Keratinocyte (primary cell): Measurements from ENCODE around the gene SORD. TPM values are rescaled to one million over a fixed set of nuclear protein-coding genes. Genes with fewer than 3 reads are reported as not detected.
"Not testable (repeated sequence)": the region's sequence is repeated elsewhere in the genome, so short reads cannot be mapped to it uniquely, and the experiment has no call there.

Experiments used
- DNase-seq: peaks from one replicate; pipeline ENCODE4 v3.0.0-alpha.2; 2011; ENCODE audit warnings: low read depth, missing footprints, low spot score
- FAIRE-seq: peaks from 2 replicates; lab custom pipeline; 2011; peaks lifted over from hg19 to GRCh38; lab: Jason Lieb, UNC
- H2AFZ ChIP-seq: 2 replicates; pipeline ENCODE4 v1.6.0; 2012; ENCODE audit warnings: low read length, control low read depth, inconsistent platforms; ENCODE audit not compliant: control insufficient read depth
- H3K27ac ChIP-seq: 2 replicates; pipeline ENCODE4 v1.5.1; 2011; ENCODE audit warnings: low read length; ENCODE audit not compliant: control insufficient read depth, insufficient read depth
- H3K27me3 ChIP-seq: 3 replicates; pipeline ENCODE4 v1.6.0; 2011; ENCODE audit warnings: low read length; ENCODE audit not compliant: control insufficient read depth, insufficient read depth; ENCODE audit errors: extremely low read depth
- H3K36me3 ChIP-seq, 2 experiments: 2 replicates in 1 of 2; 3 replicates in 1 of 2; pipeline ENCODE4 v1.5.1; 2011; ENCODE audit warnings: low read length in 2 of 2, mild to moderate bottlenecking in 1 of 2; ENCODE audit not compliant: control insufficient read depth in 2 of 2, insufficient read depth in 2 of 2; ENCODE audit errors: extremely low read depth in 1 of 2
- H3K4me1 ChIP-seq: 3 replicates; pipeline ENCODE4 v1.5.1; 2011; ENCODE audit warnings: low read length; ENCODE audit not compliant: control insufficient read depth, insufficient read depth; ENCODE audit errors: extremely low read depth
- H3K4me2 ChIP-seq: 3 replicates; pipeline ENCODE4 v1.6.0; 2011; ENCODE audit warnings: low read depth, low read length; ENCODE audit not compliant: control insufficient read depth, insufficient read depth; ENCODE audit errors: extremely low read depth
- H3K4me3 ChIP-seq, 3 experiments: fragments of 200-600 bp in 1 of 3; sonication (generic) in 1 of 3; 2 replicates in 2 of 3; 3 replicates in 1 of 3; pipeline ENCODE4 v1.5.1; 2011 to 2016; ENCODE audit warnings: low read length in 3 of 3, mild to moderate bottlenecking in 3 of 3, control low read depth in 2 of 3, inconsistent platforms in 1 of 3, low read depth in 1 of 3, mixed read lengths in 1 of 3, mixed run types in 1 of 3, moderate library complexity in 1 of 3; ENCODE audit not compliant: control insufficient read depth in 2 of 3, insufficient read depth in 2 of 3; ENCODE audit errors: extremely low read depth in 1 of 3
- H3K79me2 ChIP-seq: 2 replicates; pipeline ENCODE4 v1.6.0; 2012; ENCODE audit warnings: low read length; ENCODE audit not compliant: control insufficient read depth, insufficient read depth
- H3K9ac ChIP-seq: 3 replicates; pipeline ENCODE4 v1.6.0; 2011; ENCODE audit warnings: low read length; ENCODE audit not compliant: control insufficient read depth, insufficient read depth; ENCODE audit errors: extremely low read depth
- H3K9me1 ChIP-seq: 3 replicates; pipeline ENCODE4 v1.6.0; 2011; ENCODE audit warnings: low read length; ENCODE audit not compliant: control insufficient read depth, insufficient read depth; ENCODE audit errors: extremely low read depth
- H3K9me3 ChIP-seq: 2 replicates; pipeline ENCODE4 v1.5.1; 2012; ENCODE audit warnings: low read depth, low read length; ENCODE audit not compliant: control insufficient read depth
- H4K20me1 ChIP-seq: 3 replicates; pipeline ENCODE4 v1.6.0; 2011; ENCODE audit warnings: low read length; ENCODE audit not compliant: control insufficient read depth, insufficient read depth; ENCODE audit errors: extremely low read depth
- EZH2 ChIP-seq: IDR thresholded peaks from one replicate; pipeline ENCODE4 v1.6.1; 2012; ENCODE audit warnings: inconsistent platforms, mild to moderate bottlenecking, low read length, moderate library complexity
- dilution Hi-C: fragments of 300-500 bp; cut with MboI; formaldehyde crosslinking; loops from one replicate; pipeline ENCODE4 v1.7.0; 2020; ENCODE audit warnings: low sequenced_read_pairs; ENCODE audit not compliant: extremely low pct_ligation_motif_present
- polyA plus RNA-seq, 5 experiments: library from polyadenylated mRNA; depleted of rRNA in 3 of 5; stranded (reverse) in 3 of 5; stranded (forward) in 1 of 5; unstranded in 1 of 5; fragments of >200 nt; gene quantifications; 1 replicate in 1 of 5; 2 replicates in 3 of 5; 3 replicates in 1 of 5; pipeline versions ENCODE4 v1.2.1 to v1.2.3, GENCODE V29; 2011 to 2012; ENCODE audit warnings: missing spikeins in 2 of 5, low read depth in 1 of 5, low replicate concordance in 1 of 5
- TF ChIP-seq, protein P1 (sequence below), 3 experiments: IDR thresholded peaks in 1 of 3; conservative IDR thresholded peaks in 1 of 3; optimal IDR thresholded peaks in 1 of 3; 2 replicates in 2 of 3; 3 replicates in 1 of 3; pipeline versions ENCODE3 to v1.5.1; 2011; ENCODE audit warnings: low read length in 3 of 3, mild to moderate bottlenecking in 3 of 3, moderate library complexity in 2 of 3, control low read depth in 1 of 3, inconsistent platforms in 1 of 3; ENCODE audit not compliant: insufficient read depth in 2 of 3; ENCODE audit errors: extremely low read depth in 1 of 3

The SORD gene
- polyA plus RNA-seq, 1 donor (not counting 4 experiments of a cell fraction or from before 2014, with no cell fraction given) = 46.7 TPM

DNA sequence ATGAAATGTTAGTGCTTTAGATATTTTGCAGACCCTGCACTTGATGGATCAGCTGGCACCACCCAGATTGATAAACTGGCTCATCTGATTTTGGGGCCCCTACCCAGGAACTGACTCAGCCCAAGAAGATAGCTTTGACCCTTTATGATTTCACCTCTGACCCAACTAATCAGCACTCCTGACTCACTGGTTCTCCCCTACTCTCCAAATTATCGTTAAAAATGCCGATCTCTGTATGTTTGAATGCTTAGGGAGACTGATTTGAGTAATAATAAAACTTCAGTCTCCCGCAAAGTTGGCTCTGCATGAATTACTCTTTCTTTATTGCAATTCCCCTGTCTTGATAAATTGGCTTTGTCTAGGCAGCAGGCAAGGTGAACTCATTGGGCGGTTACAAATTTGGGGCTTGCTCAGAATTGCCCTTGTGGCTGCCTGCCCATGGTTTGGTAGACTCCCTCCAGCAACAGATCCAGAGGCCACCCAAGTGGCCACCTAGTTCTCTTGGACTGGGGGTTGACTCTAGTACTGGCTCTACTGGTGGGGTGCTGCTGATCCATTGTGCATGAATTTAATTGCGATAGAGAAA lies 18.3 kb upstream of the SORD start:
- H3K4me3 ChIP-seq, H3K9me3 ChIP-seq, H3K36me3 ChIP-seq, H3K79me2 ChIP-seq, DNase-seq, H3K27ac ChIP-seq, H3K4me1 ChIP-seq, H3K27me3 ChIP-seq, H3K4me2 ChIP-seq, FAIRE-seq, H2AFZ ChIP-seq, H3K9ac ChIP-seq, H3K9me1 ChIP-seq, H4K20me1 ChIP-seq, dilution Hi-C loops: not testable (repeated sequence)

DNA sequence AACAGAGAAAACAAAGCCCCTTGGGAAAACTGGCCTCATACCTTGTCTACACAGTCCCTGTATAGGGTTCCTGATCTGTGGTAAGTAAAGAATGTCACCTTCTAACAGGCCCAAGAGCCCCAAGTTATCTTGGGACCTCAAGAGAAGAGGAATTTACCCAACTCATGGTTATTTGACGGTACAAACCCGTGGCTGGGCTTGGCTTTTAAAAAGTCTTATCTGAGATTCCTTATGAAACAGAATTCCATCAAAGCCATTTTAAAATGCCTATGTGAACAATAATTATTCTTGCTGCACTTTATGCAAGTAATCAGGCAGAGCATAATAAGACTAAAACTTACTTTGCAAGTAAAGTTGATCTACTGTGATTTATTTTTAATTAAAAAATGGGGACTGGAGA lies 13.9 kb upstream of the SORD start:
- H2AFZ ChIP-seq = no peak overlapping the region

DNA sequence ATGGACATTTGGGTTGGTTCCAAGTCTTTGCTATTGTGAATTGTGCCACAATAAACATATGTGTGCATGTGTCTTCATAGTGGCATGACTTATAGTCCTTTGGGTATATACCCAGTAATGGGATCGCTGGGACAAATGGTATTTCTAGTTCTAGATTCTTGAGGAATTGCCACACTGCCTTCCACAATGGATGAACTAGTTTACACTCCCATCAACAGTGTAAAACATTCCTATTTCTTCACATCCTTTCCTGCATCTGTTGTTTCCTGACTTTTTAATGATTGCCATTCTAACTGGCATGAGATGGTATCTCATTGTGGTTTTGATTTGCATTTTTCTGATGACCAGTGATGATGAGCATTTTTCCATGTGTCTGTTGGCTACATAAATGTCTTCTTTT lies 7.9 kb upstream of the SORD start:
- FAIRE-seq, H3K36me3 ChIP-seq, H3K4me2 ChIP-seq, H2AFZ ChIP-seq, H3K9me3 ChIP-seq, dilution Hi-C loops, H3K9ac ChIP-seq, H3K4me3 ChIP-seq, DNase-seq, H3K27me3 ChIP-seq, H3K79me2 ChIP-seq, H3K4me1 ChIP-seq, H3K9me1 ChIP-seq, H3K27ac ChIP-seq, H4K20me1 ChIP-seq: not testable (repeated sequence)

More for the DNA sequence above, 13.9 kb upstream of the SORD start:
- dilution Hi-C loops = no loop called here
- H3K4me1 ChIP-seq = no peaks in the 10 kb centered on the region
- no peaks in the 10 kb centered on the region for H3K9me3 ChIP-seq
- no peaks in the 10 kb centered on the region for H4K20me1 ChIP-seq
- no peaks in the 10 kb centered on the region for H3K36me3 ChIP-seq
- FAIRE-seq = no peak
- H3K9me1 ChIP-seq = no peaks in the 10 kb centered on the region
- no peak for DNase-seq
- no peaks in the 10 kb centered on the region for H3K27me3 ChIP-seq
- no peak overlapping the region for H3K4me3 ChIP-seq
- H3K27ac ChIP-seq = no peak overlapping the region
- H3K4me2 ChIP-seq = no peak overlapping the region
- no peaks in the 10 kb centered on the region for H3K79me2 ChIP-seq
- TF ChIP-seq, protein P1, sequence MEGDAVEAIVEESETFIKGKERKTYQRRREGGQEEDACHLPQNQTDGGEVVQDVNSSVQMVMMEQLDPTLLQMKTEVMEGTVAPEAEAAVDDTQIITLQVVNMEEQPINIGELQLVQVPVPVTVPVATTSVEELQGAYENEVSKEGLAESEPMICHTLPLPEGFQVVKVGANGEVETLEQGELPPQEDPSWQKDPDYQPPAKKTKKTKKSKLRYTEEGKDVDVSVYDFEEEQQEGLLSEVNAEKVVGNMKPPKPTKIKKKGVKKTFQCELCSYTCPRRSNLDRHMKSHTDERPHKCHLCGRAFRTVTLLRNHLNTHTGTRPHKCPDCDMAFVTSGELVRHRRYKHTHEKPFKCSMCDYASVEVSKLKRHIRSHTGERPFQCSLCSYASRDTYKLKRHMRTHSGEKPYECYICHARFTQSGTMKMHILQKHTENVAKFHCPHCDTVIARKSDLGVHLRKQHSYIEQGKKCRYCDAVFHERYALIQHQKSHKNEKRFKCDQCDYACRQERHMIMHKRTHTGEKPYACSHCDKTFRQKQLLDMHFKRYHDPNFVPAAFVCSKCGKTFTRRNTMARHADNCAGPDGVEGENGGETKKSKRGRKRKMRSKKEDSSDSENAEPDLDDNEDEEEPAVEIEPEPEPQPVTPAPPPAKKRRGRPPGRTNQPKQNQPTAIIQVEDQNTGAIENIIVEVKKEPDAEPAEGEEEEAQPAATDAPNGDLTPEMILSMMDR (optimal IDR thresholded peaks at IDR 0.05 in 1 of 3, IDR thresholded peaks at IDR 0.05 in 1 of 3, conservative IDR thresholded peaks at IDR 0.05 in 1 of 3; ENCODE audit: extremely low read depth in 1 of 3, insufficient read depth in 2 of 3, low read length in 3 of 3) = no peak
- no peak for TF ChIP-seq EZH2
- no peak overlapping the region for H3K9ac ChIP-seq

DNA sequence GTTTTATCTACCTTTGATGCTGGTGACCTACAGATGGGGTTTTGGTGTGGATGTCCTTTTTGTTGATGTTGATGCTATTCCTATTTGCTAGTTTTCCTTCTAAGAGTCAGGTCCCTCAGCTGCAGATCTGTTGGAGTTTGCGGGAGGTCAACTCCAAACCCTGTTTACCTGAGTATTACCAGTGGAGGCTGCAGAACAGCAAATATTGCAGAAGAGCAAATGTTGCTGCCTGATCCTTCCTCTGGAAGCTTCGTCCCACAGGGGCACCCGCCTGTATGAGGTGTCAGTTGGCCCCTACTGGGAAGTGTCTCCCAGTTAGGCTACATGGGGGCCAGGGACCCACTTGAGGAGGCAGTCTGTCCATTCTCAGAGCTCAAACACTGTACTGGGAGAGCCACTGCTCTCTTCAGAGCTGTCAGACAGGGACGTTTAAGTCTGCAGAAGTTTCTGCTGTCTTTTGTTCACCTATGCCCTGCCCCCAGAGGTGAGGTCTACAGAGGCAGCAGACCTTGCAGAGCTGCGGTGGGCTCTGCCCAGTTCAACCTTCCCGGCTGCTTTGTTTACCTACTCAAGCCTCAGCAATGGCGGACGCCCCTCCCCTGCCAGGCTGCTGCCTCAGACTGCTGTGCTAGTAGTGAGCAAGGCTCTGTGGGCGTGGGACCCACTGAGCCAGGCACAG lies 2.6 kb upstream of the SORD start:
- FAIRE-seq, dilution Hi-C loops, H4K20me1 ChIP-seq, DNase-seq, H3K9me3 ChIP-seq, H2AFZ ChIP-seq, H3K79me2 ChIP-seq, H3K4me2 ChIP-seq, H3K27me3 ChIP-seq, H3K27ac ChIP-seq, H3K4me1 ChIP-seq, H3K36me3 ChIP-seq, H3K9ac ChIP-seq, H3K4me3 ChIP-seq, H3K9me1 ChIP-seq: not testable (repeated sequence)
